ENCODE data around the gene TECR. TPM values are rescaled to one million over a fixed set of nuclear protein-coding genes. Genes with fewer than 3 reads are reported as not detected.

The TECR gene
- total and polyA plus RNA-seq, 2 of the 4 experiments (the other 2 are of a cell fraction) = 46.2 to 81.2 TPM

DNA sequence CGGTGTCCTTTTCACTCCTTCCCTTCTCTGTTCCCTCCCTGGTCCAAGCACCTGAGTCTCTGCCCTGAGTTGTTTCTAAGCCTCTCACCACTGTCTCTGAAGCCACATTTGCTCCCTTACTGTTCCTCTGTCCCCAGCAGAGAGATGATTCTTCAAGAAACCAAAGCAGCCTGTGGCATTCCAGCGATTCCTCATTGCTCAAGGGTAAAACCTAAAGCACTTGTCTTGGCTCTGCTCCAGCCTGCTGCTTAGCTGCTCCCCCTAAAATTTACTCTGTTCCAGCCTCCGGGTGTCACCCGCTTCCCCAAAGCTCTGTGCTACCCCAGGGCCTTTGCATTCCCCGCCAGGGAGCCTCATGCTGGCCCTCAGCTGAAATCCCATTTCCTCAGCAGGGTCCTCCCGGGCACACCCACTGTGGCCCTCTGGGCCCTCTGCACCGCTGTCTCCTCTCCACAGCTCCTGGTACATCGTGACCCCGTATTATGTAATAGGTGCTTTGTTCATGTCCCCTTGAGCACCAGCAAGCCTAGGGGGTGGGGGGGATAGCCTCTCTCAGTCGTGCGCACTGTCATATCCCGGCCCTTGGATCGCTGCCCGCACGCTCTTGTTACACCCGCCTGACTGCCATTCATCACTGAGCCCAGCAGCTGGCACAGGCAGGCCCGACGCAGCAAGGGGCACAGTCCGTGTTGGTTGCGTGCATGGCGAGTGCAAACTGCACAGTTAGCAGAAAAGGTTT lies 15.8 kb downstream of the TECR start:
- no peak overlapping the region for H3K23ac ChIP-seq (ENCODE audit: low read depth, low read length)
- peak; percentile 30; the same call in 1 of the 2 replicates for ATAC-seq (ENCODE audit: low read depth)
- no peaks in the 10 kb centered on the region for H3K9me3 ChIP-seq (ENCODE audit: control insufficient read depth, insufficient read depth, low read length)
- in situ Hi-C loops (cut with MboI; ENCODE audit: low sequenced_read_pairs) (no loop called here), dilution Hi-C loops (cut with HindIII; ENCODE audit: low sequenced_read_pairs, unreplicated experiment) (no loop called here), intact Hi-C loops (cut with micrococcal nuclease) (no loop called here)
- H4K8ac ChIP-seq (ENCODE audit: low read depth in 2 of 2, low read length in 2 of 2) = no peak overlapping the region
- H3K36me3 ChIP-seq (ENCODE audit: control insufficient read depth, insufficient read depth, low read length) = no peaks in the 10 kb centered on the region
- peaks cover 6% of the 10 kb centered on the region; the same call in 1 of the 2 replicates for H3K4me1 ChIP-seq (ENCODE audit: control insufficient read depth, insufficient read depth, low read length)
- peaks cover 14% of the 10 kb centered on the region; the same call in 1 of the 2 replicates for H3K9me1 ChIP-seq (ENCODE audit: insufficient read depth, low read length)
- no peak overlapping the region for H2AK9ac ChIP-seq (replicated peaks; ENCODE audit: low read depth, low read length, poor library complexity)
- H4K91ac ChIP-seq (ENCODE audit: insufficient read depth, low read depth, low read length) = no peak overlapping the region
- H2BK20ac ChIP-seq (ENCODE audit: low read depth, low read length) = 0 out of 2 replicates have a peak overlapping the region, but pooled peaks have one; percentile 9
- WGBS, 2 experiments (ENCODE audit: extremely low coverage in 2 of 2, insufficient read length in 1 of 2) = 78% methylated on average over 16 of the region's 21 CpGs; no CpG with 5 or more reads in 1 of the 2 experiments
- no peak for DNase-seq
- H2BK5ac ChIP-seq (ENCODE audit: low read depth, low read length, poor library complexity, severe bottlenecking) = no peak overlapping the region
- no peak overlapping the region for H3K4ac ChIP-seq (ENCODE audit: low read depth, low read length)
- H4K20me1 ChIP-seq (ENCODE audit: insufficient read depth, low read length) = peaks cover 19% of the 10 kb centered on the region
- CTCF ChIA-PET = interaction anchor here (1.7 kb wide), 1 partner anchor 12 kb away, joined by 5 read pairs; no protein-coding TSS in a partner anchor
- no peak overlapping the region for H3K4me2 ChIP-seq (ENCODE audit: low read depth, low read length)
- POLR2A ChIA-PET (ENCODE audit: unreplicated experiment) = no interaction called here
- no peak overlapping the region for H2BK15ac ChIP-seq (ENCODE audit: low read depth, low read length)
- BruUV-seq (replicated peaks) = no TSS peak
- H2AK5ac ChIP-seq (ENCODE audit: low read depth, low read length) = no peak overlapping the region
- H3K9ac ChIP-seq (ENCODE audit: low read depth, low read length) = no peak overlapping the region
- no peak overlapping the region for H2AFZ ChIP-seq (replicated peaks; ENCODE audit: low read length, poor library complexity)
- H4K5ac ChIP-seq (ENCODE audit: low read depth, low read length) = no peak overlapping the region
- H3K79me1 ChIP-seq (ENCODE audit: low read depth in 1 of 2, low read length in 2 of 2) = peaks cover 11 to 52% of the 10 kb centered on the region in 2 experiments
- H3K4me3 ChIP-seq (ENCODE audit: insufficient read depth, low read depth, low read length) = no peak overlapping the region
- no peak overlapping the region for H2BK120ac ChIP-seq (ENCODE audit: low read depth, low read length)
- no peak overlapping the region for H3K56ac ChIP-seq (ENCODE audit: extremely low read depth, insufficient read depth, low read length)
- H3K27ac ChIP-seq (ENCODE audit: insufficient read depth, low read length) = no peak overlapping the region
- no peak overlapping the region for H3K14ac ChIP-seq (replicated peaks; ENCODE audit: low read depth, low read length)
- no peaks in the 10 kb centered on the region for H3K27me3 ChIP-seq (ENCODE audit: control insufficient read depth, insufficient read depth, low read length)
- H3K18ac ChIP-seq (ENCODE audit: low read depth, low read length) = no peak overlapping the region
- TF ChIP-seq BHLHE40 (IDR thresholded peaks at IDR 0.05; ENCODE audit: low read depth, low read length) = no peak
- TF ChIP-seq, protein P1, sequence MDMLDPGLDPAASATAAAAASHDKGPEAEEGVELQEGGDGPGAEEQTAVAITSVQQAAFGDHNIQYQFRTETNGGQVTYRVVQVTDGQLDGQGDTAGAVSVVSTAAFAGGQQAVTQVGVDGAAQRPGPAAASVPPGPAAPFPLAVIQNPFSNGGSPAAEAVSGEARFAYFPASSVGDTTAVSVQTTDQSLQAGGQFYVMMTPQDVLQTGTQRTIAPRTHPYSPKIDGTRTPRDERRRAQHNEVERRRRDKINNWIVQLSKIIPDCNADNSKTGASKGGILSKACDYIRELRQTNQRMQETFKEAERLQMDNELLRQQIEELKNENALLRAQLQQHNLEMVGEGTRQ (IDR thresholded peaks at IDR 0.05; ENCODE audit: low read depth, low read length) = no peak
- no peak for TF ChIP-seq POLR2A (IDR thresholded peaks at IDR 0.05; ENCODE audit: low read depth, low read length)
- no peak for TF ChIP-seq MAFK (IDR thresholded peaks at IDR 0.05; ENCODE audit: low read depth, low read length)
- no peak for TF ChIP-seq MXI1 (IDR thresholded peaks at IDR 0.05; ENCODE audit: borderline replicate concordance, low read depth, low read length)
- TF ChIP-seq, protein P2, sequence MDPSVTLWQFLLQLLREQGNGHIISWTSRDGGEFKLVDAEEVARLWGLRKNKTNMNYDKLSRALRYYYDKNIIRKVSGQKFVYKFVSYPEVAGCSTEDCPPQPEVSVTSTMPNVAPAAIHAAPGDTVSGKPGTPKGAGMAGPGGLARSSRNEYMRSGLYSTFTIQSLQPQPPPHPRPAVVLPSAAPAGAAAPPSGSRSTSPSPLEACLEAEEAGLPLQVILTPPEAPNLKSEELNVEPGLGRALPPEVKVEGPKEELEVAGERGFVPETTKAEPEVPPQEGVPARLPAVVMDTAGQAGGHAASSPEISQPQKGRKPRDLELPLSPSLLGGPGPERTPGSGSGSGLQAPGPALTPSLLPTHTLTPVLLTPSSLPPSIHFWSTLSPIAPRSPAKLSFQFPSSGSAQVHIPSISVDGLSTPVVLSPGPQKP (IDR thresholded peaks at IDR 0.05; ENCODE audit: borderline replicate concordance, low read depth, low read length) = no peak
- TF ChIP-seq RFX5 (IDR thresholded peaks at IDR 0.05; ENCODE audit: low read depth, low read length) = no peak
- TF ChIP-seq CHD1 (IDR thresholded peaks at IDR 0.05; ENCODE audit: low read depth, low read length) = no peak
- no peak for TF ChIP-seq MAZ (IDR thresholded peaks at IDR 0.05; ENCODE audit: borderline replicate concordance, low read depth, low read length)
- no peak for TF ChIP-seq CEBPB (IDR thresholded peaks at IDR 0.05; ENCODE audit: low read depth, low read length)
- TF ChIP-seq SMC3 (IDR thresholded peaks at IDR 0.05; ENCODE audit: low read depth, low read length) = no peak
- TF ChIP-seq, protein P3, sequence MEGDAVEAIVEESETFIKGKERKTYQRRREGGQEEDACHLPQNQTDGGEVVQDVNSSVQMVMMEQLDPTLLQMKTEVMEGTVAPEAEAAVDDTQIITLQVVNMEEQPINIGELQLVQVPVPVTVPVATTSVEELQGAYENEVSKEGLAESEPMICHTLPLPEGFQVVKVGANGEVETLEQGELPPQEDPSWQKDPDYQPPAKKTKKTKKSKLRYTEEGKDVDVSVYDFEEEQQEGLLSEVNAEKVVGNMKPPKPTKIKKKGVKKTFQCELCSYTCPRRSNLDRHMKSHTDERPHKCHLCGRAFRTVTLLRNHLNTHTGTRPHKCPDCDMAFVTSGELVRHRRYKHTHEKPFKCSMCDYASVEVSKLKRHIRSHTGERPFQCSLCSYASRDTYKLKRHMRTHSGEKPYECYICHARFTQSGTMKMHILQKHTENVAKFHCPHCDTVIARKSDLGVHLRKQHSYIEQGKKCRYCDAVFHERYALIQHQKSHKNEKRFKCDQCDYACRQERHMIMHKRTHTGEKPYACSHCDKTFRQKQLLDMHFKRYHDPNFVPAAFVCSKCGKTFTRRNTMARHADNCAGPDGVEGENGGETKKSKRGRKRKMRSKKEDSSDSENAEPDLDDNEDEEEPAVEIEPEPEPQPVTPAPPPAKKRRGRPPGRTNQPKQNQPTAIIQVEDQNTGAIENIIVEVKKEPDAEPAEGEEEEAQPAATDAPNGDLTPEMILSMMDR (conservative IDR thresholded peaks at IDR 0.05; ENCODE audit: low read depth, low read length) = no peak
- TF ChIP-seq NFE2L2 (IDR thresholded peaks at IDR 0.05; ENCODE audit: low read depth, low read length) = no peak
- no peak for TF ChIP-seq FOS (IDR thresholded peaks at IDR 0.05; ENCODE audit: low read depth, low read length)
- TF ChIP-seq RAD21 (IDR thresholded peaks at IDR 0.05; ENCODE audit: low read length) = no peak

All from IMR-90 (cell line).